Amniotic epithelial cell (primary cell): ENCODE results near the gene MAT2B.

Experiments
- DNase-seq: peaks from one replicate; pipeline ENCODE4 v3.0.0-alpha.2; 2010; ENCODE audit warnings: low read depth

MAT2B gene

GRCh38 chr5:163505368-163506094 is at the start of gene MAT2B:
Gene MAT2B (plus strand): TSS chr5:163505619. CDS start chr5:163505687, 68 bp downstream.
- peak; percentile 92 for DNase-seq

- no peak for DNase-seq
Measured at GRCh38 chr5:163456029-163456589, 49.3 kb upstream of the MAT2B start.

- no peak for DNase-seq
Measured at GRCh38 chr5:163456840-163457239, 48.6 kb upstream of the MAT2B start.

GRCh38 chr5:163458778-163459385 is 46.5 kb upstream of the MAT2B start:
- DNase-seq, result peak; percentile 23

GRCh38 chr5:163459462-163459818 is 46.0 kb upstream of the MAT2B start:
- peak; percentile 21 for DNase-seq

GRCh38 chr5:163459819-163460561 is 45.4 kb upstream of the MAT2B start, which contains the start of gene NUDCD2:
Gene NUDCD2 (minus strand): TSS chr5:163460102. CDS start chr5:163460050, 52 bp downstream.
- peak; percentile 99 for DNase-seq

GRCh38 chr5:163460562-163461171 is 44.8 kb upstream of the MAT2B start, which contains the start of gene HMMR:
Gene HMMR (plus strand): TSS chr5:163460632. CDS start chr5:163460693, 61 bp downstream.
- DNase-seq, result peak; percentile 55

GRCh38 chr5:163463063-163463435 is 42.4 kb upstream of the MAT2B start:
- DNase-seq, result peak; percentile 83

- DNase-seq, result no peak
Measured at GRCh38 chr5:163467682-163468081, 37.7 kb upstream of the MAT2B start.

- DNase-seq, result no peak
Measured at GRCh38 chr5:163473635-163474243, 31.7 kb upstream of the MAT2B start.

- no peak for DNase-seq
Measured at GRCh38 chr5:163475411-163475810, 30.0 kb upstream of the MAT2B start.

GRCh38 chr5:163478126-163478981 is 27.1 kb upstream of the MAT2B start:
- peak; percentile 36 for DNase-seq

- DNase-seq, result no peak
Measured at GRCh38 chr5:163478982-163479271, 26.5 kb upstream of the MAT2B start.

GRCh38 chr5:163489055-163489744 is 16.2 kb upstream of the MAT2B start:
- peak; percentile 72 for DNase-seq

GRCh38 chr5:163489745-163490075 is 15.7 kb upstream of the MAT2B start:
- DNase-seq, result no peak

- peak; percentile 84 for DNase-seq
Measured at GRCh38 chr5:163496286-163496685, 9.1 kb upstream of the MAT2B start.

GRCh38 chr5:163497315-163497714 is 8.1 kb upstream of the MAT2B start:
- no peak for DNase-seq

- peak; percentile 96 for DNase-seq
Measured at GRCh38 chr5:163498886-163499285, 6.5 kb upstream of the MAT2B start.

GRCh38 chr5:163502521-163502920 is 2.9 kb upstream of the MAT2B start:
- DNase-seq, result peak; percentile 69
